Prostate gland (tissue), 2 donors: ENCODE results near the gene HNRNPA1.

Source experiments
- CTCF ChIP-seq, 4 experiments: fragments of 200-600 bp in 2 of 4; fragments of 450-650 bp in 2 of 4; sonication (generic) in 2 of 4; IDR thresholded peaks; 1 replicate in 3 of 4; 2 replicates in 1 of 4; pipeline ENCODE4 v1.5.1; 2016 to 2019; ENCODE audit warnings: antibody characterized with exemption in 4 of 4, mild to moderate bottlenecking in 2 of 4, moderate library complexity in 2 of 4
- POLR2A ChIP-seq: fragments of 450-650 bp; IDR thresholded peaks from one replicate; pipeline ENCODE4 v1.6.1; 2016; ENCODE audit warnings: antibody characterized with exemption, mild to moderate bottlenecking
- POLR2AphosphoS5 ChIP-seq: sonication (generic); formaldehyde crosslinking; IDR thresholded peaks from one replicate; pipeline ENCODE4 v1.6.1; 2017; ENCODE audit warnings: antibody characterized with exemption

GRCh38 chr12:54304187-54304810 lies 23.8 kb downstream of the HNRNPA1 start:
- TF ChIP-seq CTCF (IDR thresholded peaks at IDR 0.05) (no peak), POLR2AphosphoS5 (no peak), POLR2A (no peak)
